HepG2 (cell line): ENCODE data around the gene GDE1. TPM values are rescaled to one million over a fixed set of nuclear protein-coding genes. Genes with fewer than 3 reads are reported as not detected.

Experiments
- ATAC-seq: fragments of 200-7000 bp; cut with Tn5 transposase; 3 replicates; pipeline ENCODE4 v1.9.1; 2020; ENCODE audit warnings: mild to moderate bottlenecking, moderate library complexity
- BruUV-seq: library from RNA; stranded (reverse); fragments of 400-500 nt; replicated peaks from 2 replicates; lab custom pipeline; 2021; lab: Mats Ljungman, UMichigan
- CTCF ChIA-PET: fragments of 300-600 bp; formaldehyde crosslinking; extraction: SDS; loops from one replicate; lab custom pipeline; 2021; ENCODE audit warnings: low total read pairs, inconsistent platforms, low intra/inter-chr PET ratio; lab: Yijun Ruan, JAX
- POLR2A ChIA-PET: fragments of 350-600 bp; sonication (Branson Sonifier 250); formaldehyde crosslinking; loops from one replicate; lab custom pipeline; 2020; ENCODE audit warnings: antibody characterized with exemption, inconsistent platforms; lab: Yijun Ruan, JAX
- DNase-seq: peaks from one replicate; pipeline ENCODE4 v3.0.0-alpha.2; 2015; ENCODE audit warnings: low spot score
- FAIRE-seq: peaks from 3 replicates; lab custom pipeline; 2011; peaks lifted over from hg19 to GRCh38; lab: Jason Lieb, UNC
- H2AFZ ChIP-seq: one replicate; pipeline ENCODE4 v1.6.1; 2011; ENCODE audit warnings: low read length, inconsistent platforms
- H3K27ac ChIP-seq: fragments of 300-600 bp; 3 replicates; pipeline ENCODE4 v1.8.0; 2011; ENCODE audit warnings: mixed run types, mild to moderate bottlenecking, mixed read lengths, low read length, inconsistent platforms; ENCODE audit not compliant: insufficient read depth; ENCODE audit errors: extremely low read length
- H3K27me3 ChIP-seq, 2 experiments: fragments of 200-600 bp in 1 of 2; 2 replicates in 1 of 2; 3 replicates in 1 of 2; pipeline versions ENCODE4 v1.6.0 to v1.8.0; 2011; ENCODE audit warnings: low read length in 2 of 2, mild to moderate bottlenecking in 2 of 2, moderate library complexity in 2 of 2, inconsistent platforms in 1 of 2; ENCODE audit not compliant: insufficient read depth in 2 of 2, control insufficient read depth in 1 of 2
- H3K36me3 ChIP-seq, 2 experiments: fragments of 200-600 bp in 1 of 2; replicated peaks in 1 of 2; 2 replicates in 1 of 2; 3 replicates in 1 of 2; pipeline versions ENCODE4 v1.5.1 to v1.8.0; 2011; ENCODE audit warnings: low read length in 2 of 2, inconsistent platforms in 1 of 2; ENCODE audit not compliant: insufficient read depth in 2 of 2, control insufficient read depth in 1 of 2
- H3K4me1 ChIP-seq: 2 replicates; pipeline ENCODE4 v1.5.1; 2012; ENCODE audit warnings: low read length, inconsistent platforms; ENCODE audit not compliant: insufficient read depth
- H3K4me2 ChIP-seq: 2 replicates; pipeline ENCODE4 v1.6.0; 2011; ENCODE audit warnings: low read depth, low read length, inconsistent platforms
- H3K4me3 ChIP-seq, 3 experiments: fragments of 200-600 bp in 1 of 3; sonication (generic), shearing (Covaris generic) in 1 of 3; replicated peaks in 1 of 3; 2 replicates each; pipeline ENCODE4 v1.5.1; 2011 to 2016; ENCODE audit warnings: low read length in 3 of 3, inconsistent platforms in 2 of 3, low read depth in 2 of 3, mild to moderate bottlenecking in 2 of 3, control low read depth in 1 of 3, mixed read lengths in 1 of 3; ENCODE audit not compliant: insufficient read depth in 1 of 3
- H3K79me2 ChIP-seq: one replicate; pipeline ENCODE4 v1.6.1; 2011; ENCODE audit warnings: low read length, inconsistent platforms; ENCODE audit not compliant: insufficient read depth
- H3K9ac ChIP-seq: 2 replicates; pipeline ENCODE4 v1.6.0; 2011; ENCODE audit warnings: mild to moderate bottlenecking, low read depth, low read length, inconsistent platforms; ENCODE audit not compliant: insufficient read depth
- H3K9me3 ChIP-seq: 2 replicates; pipeline ENCODE4 v1.5.1; 2012; ENCODE audit warnings: mild to moderate bottlenecking, low read length
- H4K20me1 ChIP-seq: 2 replicates; pipeline ENCODE4 v1.6.0; 2011; ENCODE audit warnings: inconsistent platforms, mild to moderate bottlenecking, low read length, moderate library complexity; ENCODE audit not compliant: insufficient read depth
- ATF5 ChIP-seq: sonication (generic); formaldehyde crosslinking; IDR thresholded peaks from 2 replicates; pipeline ENCODE4 v1.4.0; 2020; ENCODE audit warnings: mild to moderate bottlenecking, low read depth, missing genetic modification reagents
- CREBL2 ChIP-seq: sonication (generic); formaldehyde crosslinking; IDR thresholded peaks from 2 replicates; pipeline ENCODE4 v1.8.1; 2023; ENCODE audit warnings: missing genetic modification reagents, mild to moderate bottlenecking, borderline replicate concordance
- FLYWCH1 ChIP-seq: sonication (generic); formaldehyde crosslinking; IDR thresholded peaks from 2 replicates; pipeline ENCODE4 v1.8.1; 2023; ENCODE audit warnings: mild to moderate bottlenecking, missing genetic modification reagents
- HNRNPLL ChIP-seq: fragments of 200-400 bp; formaldehyde crosslinking; IDR thresholded peaks from 2 replicates; pipeline ENCODE4 v1.6.1; 2017; ENCODE audit warnings: mild to moderate bottlenecking, low read depth, low read length; ENCODE audit not compliant: poor library complexity, severe bottlenecking
- IKZF5 ChIP-seq: IDR thresholded peaks from 2 replicates; pipeline ENCODE4 v1.6.1; 2018; ENCODE audit warnings: missing genetic modification reagents, mild to moderate bottlenecking, missing compliant biosample characterization
- KMT2A ChIP-seq: sonication (generic); formaldehyde crosslinking; IDR thresholded peaks from 2 replicates; pipeline ENCODE4 v1.4.0; 2020; ENCODE audit warnings: missing genetic modification reagents
- TAF1 ChIP-seq: sonication (generic); formaldehyde crosslinking; IDR thresholded peaks from 2 replicates; pipeline ENCODE4 v1.4.0; 2020; ENCODE audit warnings: missing genetic modification reagents
- TEAD3 ChIP-seq: optimal IDR thresholded peaks from 2 replicates; pipeline ENCODE3; 2016; ENCODE audit warnings: borderline replicate concordance
- THRA ChIP-seq: sonication (generic); formaldehyde crosslinking; IDR thresholded peaks from 2 replicates; pipeline ENCODE4 v1.4.0; 2020; ENCODE audit warnings: missing genetic modification reagents, borderline replicate concordance
- ZFP90 ChIP-seq: sonication (generic); formaldehyde crosslinking; IDR thresholded peaks from 2 replicates; pipeline ENCODE4 v1.8.0; 2022; ENCODE audit warnings: missing genetic modification reagents, mild to moderate bottlenecking, inconsistent platforms, borderline replicate concordance
- ZNF800 ChIP-seq: sonication (generic); formaldehyde crosslinking; IDR thresholded peaks from 2 replicates; pipeline ENCODE4 v1.4.0; 2020; ENCODE audit warnings: missing genetic modification reagents
- ZNF83 ChIP-seq: sonication (generic); formaldehyde crosslinking; IDR thresholded peaks from 2 replicates; pipeline ENCODE4 v1.4.0; 2020; ENCODE audit warnings: missing genetic modification reagents, mild to moderate bottlenecking, borderline replicate concordance
- WGBS: methylation state at CpG from one replicate; pipeline ENCODE4 v1.1.6; 2017; ENCODE audit warnings: low lambda C conversion rate; 5-methylcytosine and 5-hydroxymethylcytosine counted together
- in situ Hi-C: cut with HindIII; loops from 2 replicates; pipeline ENCODE4 v1.10.0; 2017; ENCODE audit warnings: low pct_unique_long_range_greater_than_20kb; ENCODE audit not compliant: extremely low pct_ligation_motif_present
- intact Hi-C: fragments of 100-400 bp; cut with micrococcal nuclease; formaldehyde crosslinking; loops from one replicate; pipeline ENCODE4 v1.10.0; 2022; ENCODE audit not compliant: unreplicated experiment
- polyA plus RNA-seq, 8 experiments: library from polyadenylated mRNA; depleted of rRNA in 3 of 8; stranded (reverse) in 7 of 8; unstranded in 1 of 8; fragments of >200 nt; fragmentation: Illumina TruSeq in 4 of 8; extraction: Trizol in 4 of 8; gene quantifications; 2 replicates each; pipeline versions ENCODE4 v1.2.1 to v1.2.3, GENCODE V29; 2011 to 2016; ENCODE audit warnings: low read depth in 4 of 8, missing spikeins in 1 of 8, mixed read lengths in 1 of 8; ENCODE audit not compliant: insufficient read depth in 1 of 8
- total RNA-seq, 5 experiments: library from RNA; depleted of rRNA; stranded (reverse); fragments of >200 nt; fragmentation: Illumina TruSeq; extraction: Trizol; gene quantifications; 2 replicates each; pipeline ENCODE4 v1.2.3, GENCODE V29; 2016; ENCODE audit warnings: low read depth in 1 of 5

GDE1 gene
- total and polyA plus RNA-seq, 2 of the 13 experiments (the other 11 are each of a cell fraction or from before 2014, with no cell fraction given) = 35.9 to 59.0 TPM

GRCh38 chr16:19527161-19527560, 5.3 kb upstream of the GDE1 start:
- in situ Hi-C loops = no loop called here
- intact Hi-C loops = loop anchor here (10.0 kb wide), 1 partner anchor 732 kb away; the partner anchor contains the start of gene RPS15A
- ChIA-PET CTCF (interaction anchor here (0.6 kb wide), 1 partner anchor 56 kb away, joined by 3 read pairs; no protein-coding TSS in a partner anchor), POLR2A (no interaction called here)
- Histone ChIP-seq H3K27me3 (no peaks in the 10 kb centered on the region; a peak in 1 of 5 replicates), H3K9me3 (no peaks in the 10 kb centered on the region), H3K4me3 (no peak overlapping the region), H3K4me2 (no peak overlapping the region), H3K27ac (no peak overlapping the region), H2AFZ (no peak overlapping the region), H3K79me2 (peaks cover 33% of the 10 kb centered on the region), H4K20me1 (no peaks in the 10 kb centered on the region), H3K4me1 (peaks cover 39% of the 10 kb centered on the region), H3K36me3 (peaks cover 6 to 19% of the 10 kb centered on the region in 2 experiments; a peak in 4 of 5 replicates), H3K9ac (no peak overlapping the region)
- ATAC-seq (no peak), DNase-seq (no peak), FAIRE-seq (no peak)
- BruUV-seq = no TSS peak
- no peak for TF ChIP-seq FLYWCH1
- TF ChIP-seq IKZF5 = no peak
- TF ChIP-seq CREBL2 (CRISPR knock-in tag) = no peak
- TF ChIP-seq TAF1 = no peak
- TF ChIP-seq HNRNPLL = no peak
- no peak for TF ChIP-seq ZNF800
- TF ChIP-seq ATF5 = no peak
- TF ChIP-seq THRA = no peak
- no peak for TF ChIP-seq TEAD3 (CRISPR knock-in tag)
- TF ChIP-seq ZFP90 (CRISPR knock-in tag) = no peak
- TF ChIP-seq ZNF83 (CRISPR knock-in tag) = no peak
- no peak for TF ChIP-seq KMT2A
- WGBS = 89% methylated on average over 1 of the region's 1 CpG
